HepG2 (cell line): ENCODE measurements around the gene TTLL10. TPM values are rescaled to one million over a fixed set of nuclear protein-coding genes. Genes with fewer than 3 reads are reported as not detected.

ENCODE experiments used
- ATAC-seq: fragments of 200-7000 bp; cut with Tn5 transposase; 3 replicates; pipeline ENCODE4 v1.9.1; 2020; ENCODE audit warnings: mild to moderate bottlenecking, moderate library complexity
- BruUV-seq: library from RNA; stranded (reverse); fragments of 400-500 nt; replicated peaks from 2 replicates; lab custom pipeline; 2021; lab: Mats Ljungman, UMichigan
- CTCF ChIA-PET: fragments of 300-600 bp; formaldehyde crosslinking; extraction: SDS; loops from one replicate; lab custom pipeline; 2021; ENCODE audit warnings: low total read pairs, inconsistent platforms, low intra/inter-chr PET ratio; lab: Yijun Ruan, JAX
- POLR2A ChIA-PET: fragments of 350-600 bp; sonication (Branson Sonifier 250); formaldehyde crosslinking; loops from one replicate; lab custom pipeline; 2020; ENCODE audit warnings: antibody characterized with exemption, inconsistent platforms; lab: Yijun Ruan, JAX
- DNase-seq: peaks from one replicate; pipeline ENCODE4 v3.0.0-alpha.2; 2015; ENCODE audit warnings: low spot score
- FAIRE-seq: peaks from 3 replicates; lab custom pipeline; 2011; peaks lifted over from hg19 to GRCh38; lab: Jason Lieb, UNC
- H2AFZ ChIP-seq: one replicate; pipeline ENCODE4 v1.6.1; 2011; ENCODE audit warnings: low read length, inconsistent platforms
- H3K27ac ChIP-seq: fragments of 300-600 bp; 3 replicates; pipeline ENCODE4 v1.8.0; 2011; ENCODE audit warnings: mixed run types, mild to moderate bottlenecking, mixed read lengths, low read length, inconsistent platforms; ENCODE audit not compliant: insufficient read depth; ENCODE audit errors: extremely low read length
- H3K27me3 ChIP-seq, 2 experiments: fragments of 200-600 bp in 1 of 2; 2 replicates in 1 of 2; 3 replicates in 1 of 2; pipeline versions ENCODE4 v1.6.0 to v1.8.0; 2011; ENCODE audit warnings: low read length in 2 of 2, mild to moderate bottlenecking in 2 of 2, moderate library complexity in 2 of 2, inconsistent platforms in 1 of 2; ENCODE audit not compliant: insufficient read depth in 2 of 2, control insufficient read depth in 1 of 2
- H3K36me3 ChIP-seq, 2 experiments: fragments of 200-600 bp in 1 of 2; replicated peaks in 1 of 2; 2 replicates in 1 of 2; 3 replicates in 1 of 2; pipeline versions ENCODE4 v1.5.1 to v1.8.0; 2011; ENCODE audit warnings: low read length in 2 of 2, inconsistent platforms in 1 of 2; ENCODE audit not compliant: insufficient read depth in 2 of 2, control insufficient read depth in 1 of 2
- H3K4me1 ChIP-seq: 2 replicates; pipeline ENCODE4 v1.5.1; 2012; ENCODE audit warnings: low read length, inconsistent platforms; ENCODE audit not compliant: insufficient read depth
- H3K4me2 ChIP-seq: 2 replicates; pipeline ENCODE4 v1.6.0; 2011; ENCODE audit warnings: low read depth, low read length, inconsistent platforms
- H3K4me3 ChIP-seq, 3 experiments: fragments of 200-600 bp in 1 of 3; sonication (generic), shearing (Covaris generic) in 1 of 3; replicated peaks in 1 of 3; 2 replicates each; pipeline ENCODE4 v1.5.1; 2011 to 2016; ENCODE audit warnings: low read length in 3 of 3, inconsistent platforms in 2 of 3, low read depth in 2 of 3, mild to moderate bottlenecking in 2 of 3, control low read depth in 1 of 3, mixed read lengths in 1 of 3; ENCODE audit not compliant: insufficient read depth in 1 of 3
- H3K79me2 ChIP-seq: one replicate; pipeline ENCODE4 v1.6.1; 2011; ENCODE audit warnings: low read length, inconsistent platforms; ENCODE audit not compliant: insufficient read depth
- H3K9ac ChIP-seq: 2 replicates; pipeline ENCODE4 v1.6.0; 2011; ENCODE audit warnings: mild to moderate bottlenecking, low read depth, low read length, inconsistent platforms; ENCODE audit not compliant: insufficient read depth
- H3K9me3 ChIP-seq: 2 replicates; pipeline ENCODE4 v1.5.1; 2012; ENCODE audit warnings: mild to moderate bottlenecking, low read length
- H4K20me1 ChIP-seq: 2 replicates; pipeline ENCODE4 v1.6.0; 2011; ENCODE audit warnings: inconsistent platforms, mild to moderate bottlenecking, low read length, moderate library complexity; ENCODE audit not compliant: insufficient read depth
- E2F2 ChIP-seq: sonication (generic); formaldehyde crosslinking; IDR thresholded peaks from 2 replicates; pipeline ENCODE4 v1.4.0; 2020; ENCODE audit warnings: missing genetic modification reagents, borderline replicate concordance
- FOSL2 ChIP-seq: sonication (generic); formaldehyde crosslinking; IDR thresholded peaks from 2 replicates; pipeline ENCODE4 v1.4.0; 2020; ENCODE audit warnings: missing genetic modification reagents
- FOXO4 ChIP-seq: sonication (generic); formaldehyde crosslinking; conservative IDR thresholded peaks from 2 replicates; pipeline ENCODE4 v1.8.1; 2023; ENCODE audit warnings: missing genetic modification reagents
- LRRFIP1 ChIP-seq: sonication (generic); formaldehyde crosslinking; conservative IDR thresholded peaks from 2 replicates; pipeline ENCODE4 v1.4.0; 2020; ENCODE audit warnings: missing genetic modification reagents
- SRSF1 ChIP-seq: fragments of 200-400 bp; formaldehyde crosslinking; optimal IDR thresholded peaks from 2 replicates; pipeline ENCODE3; 2017; ENCODE audit warnings: mild to moderate bottlenecking, low read depth, low read length, moderate library complexity
- USF2 ChIP-seq, 2 experiments: sonication (generic) in 1 of 2; formaldehyde crosslinking in 1 of 2; IDR thresholded peaks; 2 replicates each; pipeline versions ENCODE4 v1.5.1 to v1.6.1; 2011 to 2020; ENCODE audit warnings: borderline replicate concordance in 1 of 2, low read depth in 1 of 2, low read length in 1 of 2, mild to moderate bottlenecking in 1 of 2, missing genetic modification reagents in 1 of 2, moderate library complexity in 1 of 2
- WGBS: methylation state at CpG from one replicate; pipeline ENCODE4 v1.1.6; 2017; ENCODE audit warnings: low lambda C conversion rate; 5-methylcytosine and 5-hydroxymethylcytosine counted together
- in situ Hi-C: cut with HindIII; loops from 2 replicates; pipeline ENCODE4 v1.10.0; 2017; ENCODE audit warnings: low pct_unique_long_range_greater_than_20kb; ENCODE audit not compliant: extremely low pct_ligation_motif_present
- intact Hi-C: fragments of 100-400 bp; cut with micrococcal nuclease; formaldehyde crosslinking; loops from one replicate; pipeline ENCODE4 v1.10.0; 2022; ENCODE audit not compliant: unreplicated experiment
- polyA plus RNA-seq, 8 experiments: library from polyadenylated mRNA; depleted of rRNA in 3 of 8; stranded (reverse) in 7 of 8; unstranded in 1 of 8; fragments of >200 nt; fragmentation: Illumina TruSeq in 4 of 8; extraction: Trizol in 4 of 8; gene quantifications; 2 replicates each; pipeline versions ENCODE4 v1.2.1 to v1.2.3, GENCODE V29; 2011 to 2016; ENCODE audit warnings: low read depth in 4 of 8, missing spikeins in 1 of 8, mixed read lengths in 1 of 8; ENCODE audit not compliant: insufficient read depth in 1 of 8
- total RNA-seq, 5 experiments: library from RNA; depleted of rRNA; stranded (reverse); fragments of >200 nt; fragmentation: Illumina TruSeq; extraction: Trizol; gene quantifications; 2 replicates each; pipeline ENCODE4 v1.2.3, GENCODE V29; 2016; ENCODE audit warnings: low read depth in 1 of 5

Gene TTLL10
- total and polyA plus RNA-seq, 2 of the 13 experiments (the other 11 are each of a cell fraction or from before 2014, with no cell fraction given), result not detected

- H3K36me3 ChIP-seq, result no peaks in the 10 kb centered on the region
- 81% methylated on average over 9 of the region's 26 CpGs for WGBS
- H4K20me1 ChIP-seq, result no peaks in the 10 kb centered on the region
- no peak overlapping the region for H3K27ac ChIP-seq
- no peaks in the 10 kb centered on the region; a peak in 1 of 5 replicates for H3K27me3 ChIP-seq
- FAIRE-seq (no peak), ATAC-seq (no peak), DNase-seq (no peak)
- H2AFZ ChIP-seq, result no peak overlapping the region
- no peak overlapping the region for H3K9ac ChIP-seq
- H3K79me2 ChIP-seq, result no peaks in the 10 kb centered on the region
- no peaks in the 10 kb centered on the region for H3K9me3 ChIP-seq
- BruUV-seq, result no TSS peak
- TF ChIP-seq FOXO4 (0 out of 2 replicates have a peak, but pooled peaks have one; percentile 7), SRSF1 (peak; percentile 19), FOSL2 (no peak)
- peak overlapping the region; percentile 80; the same call in 1 of the 2 replicates for H3K4me2 ChIP-seq
- intact Hi-C loops, result no loop called here
- POLR2A ChIA-PET, result no interaction called here
- peaks cover 52% of the 10 kb centered on the region for H3K4me1 ChIP-seq
- in situ Hi-C loops, result no loop called here
- CTCF ChIA-PET, result no interaction called here
- no peak overlapping the region; a peak in 1 of 6 replicates for H3K4me3 ChIP-seq
Measured at GRCh38 chr1:1241588-1242219, 68.0 kb downstream of the TTLL10 start.

GRCh38 chr1:1242461-1243265 lies 69.0 kb downstream of the TTLL10 start:
- in situ Hi-C loops (no loop called here), intact Hi-C loops (no loop called here)
- ChIA-PET POLR2A (no interaction called here), CTCF (no interaction called here)
- Histone ChIP-seq H3K9me3 (no peaks in the 10 kb centered on the region), H2AFZ (no peak overlapping the region), H3K36me3 (no peaks in the 10 kb centered on the region), H3K79me2 (no peaks in the 10 kb centered on the region), H3K4me1 (peaks cover 43% of the 10 kb centered on the region), H3K4me2 (no peak overlapping the region), H3K27me3 (no peaks in the 10 kb centered on the region), H3K9ac (no peak overlapping the region), H4K20me1 (no peaks in the 10 kb centered on the region), H3K27ac (no peak overlapping the region), H3K4me3 (no peak overlapping the region)
- no TSS peak for BruUV-seq
- WGBS, result 70% methylated on average over 6 of the region's 41 CpGs
- no peak for FAIRE-seq
- ATAC-seq, result no peak
- DNase-seq, result no peak
- no peak for TF ChIP-seq LRRFIP1 (CRISPR knock-in tag)
- no peak for TF ChIP-seq USF2 (IDR thresholded peaks at IDR 0.05; ENCODE audit: low read depth, low read length)
- no peak for TF ChIP-seq USF2 (CRISPR knock-in tag; IDR thresholded peaks at IDR 0.05; ENCODE audit: borderline replicate concordance)
- TF ChIP-seq E2F2 (CRISPR knock-in tag), result no peak
